T-helper 2 cell treated with Interferon-gamma antibody and Interleukin-4, amounts not matched to agents 100 ng/mL and 5 ng/mL, for 36 hours (primary cell): ENCODE results near the gene REN. TPM values are rescaled to one million over a fixed set of nuclear protein-coding genes. Genes with fewer than 3 reads are reported as not detected.

Experiments used
- intact Hi-C: fragments of 100-400 bp; cut with micrococcal nuclease; formaldehyde crosslinking; loops from one replicate; pipeline ENCODE4 v1.15.1; 2023
- total RNA-seq: library from RNA; stranded (reverse); gene quantifications from 2 replicates; pipeline ENCODE4 v1.2.3, GENCODE V29; 2022

The REN gene
- total RNA-seq, 1 donor from 2014 or later = not detected

DNA sequence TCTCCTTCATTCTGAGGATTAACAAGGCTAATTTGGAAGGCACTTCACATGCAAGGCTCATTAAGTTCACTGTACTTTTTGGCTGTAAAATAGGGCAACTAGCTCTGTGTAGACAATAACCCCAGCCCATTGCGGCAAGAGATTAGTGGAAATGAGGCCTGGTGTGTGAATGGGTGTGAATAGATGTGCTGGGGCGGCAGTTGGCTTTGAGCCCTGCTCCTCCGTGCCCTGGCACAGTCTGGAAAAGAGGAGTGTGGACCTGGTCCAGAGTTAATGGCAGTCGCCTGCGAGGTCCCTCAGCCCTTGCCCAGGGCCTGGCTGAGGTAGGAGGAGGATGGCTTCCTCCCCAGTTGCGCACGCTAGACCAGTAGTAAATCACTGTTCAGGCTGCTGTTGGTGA lies 25.3 kb upstream of the REN start:
- intact Hi-C loops = no loop called here

DNA sequence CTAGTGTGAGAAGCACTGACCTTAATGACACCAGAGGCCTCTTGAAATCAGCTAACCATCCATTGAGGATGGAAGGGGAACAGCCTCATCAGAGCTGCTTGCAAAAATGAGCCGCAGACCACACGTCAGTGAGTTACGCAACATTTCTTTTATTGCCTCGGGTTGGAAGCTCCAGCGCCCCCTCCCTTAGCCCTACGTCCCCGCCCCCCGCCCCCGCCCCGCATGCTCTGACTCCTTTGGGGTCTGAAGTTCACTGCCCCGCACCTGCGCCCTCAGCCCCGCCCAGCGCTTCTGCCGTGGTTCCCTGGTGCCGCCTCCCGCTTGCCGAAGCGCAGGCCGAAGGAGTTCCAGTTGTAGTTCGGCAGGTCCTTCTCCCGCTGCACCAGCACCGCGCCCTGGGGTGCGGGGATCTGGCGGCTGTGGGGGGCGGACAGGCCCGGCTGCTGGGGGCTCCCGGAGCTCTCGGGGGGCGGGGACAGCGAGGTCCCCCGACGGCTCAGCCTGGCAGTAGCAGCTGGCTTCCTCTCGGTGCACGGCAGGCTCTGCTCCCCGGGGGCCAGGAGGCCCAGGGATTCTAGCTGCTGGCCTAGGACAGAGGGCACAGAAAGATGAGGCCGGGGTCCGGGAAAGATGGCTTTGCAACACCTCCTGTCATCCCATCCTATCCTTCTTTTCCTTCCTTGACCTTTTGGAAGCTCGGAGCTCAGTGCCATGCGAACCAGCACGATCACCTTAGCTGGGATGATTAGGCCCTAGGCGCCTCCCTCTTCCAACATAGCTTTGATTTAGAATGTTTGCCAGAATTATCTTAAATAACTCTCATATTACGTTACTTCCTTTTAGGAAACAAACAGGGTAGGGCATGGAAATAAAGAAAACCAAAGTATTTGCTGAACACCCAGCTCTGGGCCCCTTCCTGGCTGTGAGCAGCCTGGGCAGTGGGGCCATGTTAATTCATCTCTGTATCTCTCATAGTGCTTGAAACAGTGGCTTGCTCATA lies 24.4 kb upstream of the REN start:
- intact Hi-C loops = no loop called here

DNA sequence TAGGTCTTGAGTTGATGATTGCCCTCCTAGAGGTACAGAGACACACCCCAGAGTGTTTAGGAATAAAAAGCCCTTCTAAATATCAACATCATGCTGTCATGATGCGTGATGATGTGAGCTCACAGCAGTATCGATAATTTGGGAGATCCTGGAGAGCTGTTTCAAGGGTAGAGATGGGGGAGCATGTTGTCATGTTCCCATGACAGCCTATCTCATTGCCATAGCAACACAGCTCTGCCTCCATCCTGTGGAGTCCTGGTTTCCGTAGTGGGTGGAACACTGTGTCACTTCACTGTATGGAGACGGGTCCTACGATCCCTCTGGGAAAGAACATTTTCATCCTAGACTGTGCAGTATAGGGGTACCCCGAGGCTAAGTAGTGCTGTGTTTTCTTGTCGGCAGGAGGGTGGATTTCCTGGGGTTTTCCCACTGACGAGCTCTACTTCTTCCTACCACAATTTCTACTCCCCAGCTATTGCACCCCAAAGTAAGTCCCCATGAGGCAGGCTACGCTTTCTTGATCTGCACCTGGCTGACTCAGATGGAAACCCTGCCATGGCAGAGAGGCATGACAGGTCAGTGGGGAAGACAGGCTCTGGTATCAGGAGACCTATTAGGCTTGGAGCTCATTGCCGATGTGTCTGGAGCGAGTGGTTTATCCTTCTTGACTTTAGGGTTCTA lies 23.0 kb upstream of the REN start:
- intact Hi-C loops = no loop called here

DNA sequence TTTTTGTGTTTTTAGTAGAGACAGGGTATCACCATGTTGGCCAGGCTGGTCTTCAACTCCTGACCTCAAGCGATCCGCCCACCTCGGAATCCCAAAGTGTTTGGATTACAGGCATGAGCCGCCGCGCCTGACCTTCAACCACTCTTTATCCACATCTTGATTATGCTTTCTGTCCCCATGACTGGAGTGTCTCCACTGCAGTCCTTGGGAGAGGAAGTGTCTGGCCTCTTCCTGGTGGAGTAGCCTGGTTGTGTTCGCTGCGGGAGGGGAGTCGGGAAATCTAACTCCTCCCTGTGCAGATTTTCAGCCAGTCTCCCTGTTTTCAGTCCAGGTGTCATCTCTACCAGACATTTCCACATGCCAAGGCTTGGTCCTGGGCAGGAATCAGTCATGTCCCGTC lies 20.5 kb upstream of the REN start:
- intact Hi-C loops = no loop called here

DNA sequence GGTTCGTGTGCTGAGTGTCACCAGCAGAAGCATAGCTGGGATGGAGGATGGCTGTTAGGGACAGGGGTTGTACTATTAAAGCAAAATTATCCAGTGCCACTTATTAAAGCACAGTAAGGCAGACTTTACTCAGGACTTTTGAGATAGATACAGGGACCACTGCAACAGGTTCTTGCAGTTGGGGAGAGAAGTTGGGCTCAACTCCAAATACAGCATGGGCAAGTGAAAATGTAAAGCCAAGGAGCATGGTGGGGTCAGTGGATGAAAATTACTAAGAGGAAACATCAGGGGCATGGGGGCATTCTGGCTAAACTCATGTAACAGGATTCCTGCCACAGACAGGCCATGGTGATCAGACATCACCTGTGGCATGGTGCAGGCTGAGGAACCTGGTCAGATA lies 15.0 kb upstream of the REN start:
- intact Hi-C loops = no loop called here

DNA sequence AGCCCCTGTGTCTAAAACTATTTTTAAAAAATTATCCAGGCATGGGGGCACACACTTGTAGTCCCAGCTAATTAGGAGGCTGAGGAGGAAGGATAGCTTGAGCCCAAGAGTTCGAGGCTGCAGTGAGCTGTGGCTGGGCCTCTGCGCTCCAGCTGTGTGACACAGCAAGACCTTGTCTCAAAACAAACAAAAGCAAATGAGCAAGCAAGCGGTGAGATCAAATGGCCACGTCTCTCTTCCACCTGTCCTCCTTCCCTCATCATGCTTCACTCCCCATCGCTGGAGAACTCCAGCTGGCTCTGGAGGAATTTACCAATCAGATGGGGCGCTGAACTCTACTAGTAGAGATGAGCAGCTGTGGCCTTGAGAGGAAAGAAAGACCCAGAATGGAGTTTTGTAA lies 14.0 kb upstream of the REN start:
- intact Hi-C loops = no loop called here

DNA sequence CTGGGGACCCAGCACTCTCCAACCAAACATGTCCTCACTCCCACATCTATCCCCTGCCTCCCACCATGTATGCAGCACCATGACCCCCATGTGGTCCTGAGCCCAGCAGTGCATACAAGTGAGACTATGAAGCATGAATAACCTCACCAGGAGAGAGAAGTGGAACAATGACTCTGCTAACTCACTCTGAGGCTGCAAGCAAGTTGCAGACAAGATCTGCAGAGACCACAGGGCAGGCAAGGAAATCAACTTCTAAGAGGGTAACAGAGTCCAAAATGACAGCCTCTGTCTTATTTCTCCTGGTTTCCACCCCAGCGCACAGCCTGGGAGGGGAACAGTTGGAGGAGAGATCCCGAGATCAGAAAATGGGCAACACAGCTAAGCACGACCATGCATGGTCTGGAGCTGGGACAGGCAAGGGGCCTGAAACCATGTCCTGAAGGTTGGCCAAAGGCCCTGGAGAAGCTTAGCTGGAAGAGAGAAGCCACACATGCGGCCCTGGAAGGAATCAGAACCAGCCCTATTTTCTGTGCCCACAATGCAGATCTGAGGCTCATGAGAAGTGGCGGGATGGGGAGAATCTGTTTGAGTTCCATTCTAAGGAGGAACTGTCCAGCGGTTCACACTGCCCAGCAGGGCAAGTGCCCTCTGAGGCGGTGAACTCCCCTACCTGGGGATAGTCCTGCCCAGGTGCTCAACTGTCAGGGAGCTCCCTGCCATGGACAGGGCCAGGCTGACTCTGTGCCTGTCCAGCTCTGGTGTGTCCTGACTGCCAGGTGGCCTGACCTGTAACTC lies 12.5 kb upstream of the REN start:
- intact Hi-C loops = no loop called here

DNA sequence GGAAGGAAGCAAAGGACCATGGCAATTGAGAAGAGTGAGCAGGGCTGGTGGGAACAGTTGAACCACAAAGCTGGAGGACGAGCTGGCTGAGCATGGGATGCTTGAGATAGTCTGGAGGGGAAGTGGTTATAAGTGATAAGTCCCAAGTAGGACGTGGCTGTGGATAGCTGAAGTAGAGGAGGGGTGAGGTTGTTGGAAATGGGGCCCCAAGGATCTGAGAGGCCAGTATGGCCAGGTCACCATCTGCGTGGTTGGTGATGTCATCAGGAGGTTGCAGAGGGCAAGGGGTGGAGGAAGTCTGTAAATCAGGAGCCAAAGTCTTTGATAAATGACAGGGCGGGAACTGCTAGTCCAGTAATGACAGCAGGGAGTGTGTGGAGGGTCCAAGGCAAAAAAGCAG lies 11.0 kb upstream of the REN start:
- intact Hi-C loops = no loop called here

DNA sequence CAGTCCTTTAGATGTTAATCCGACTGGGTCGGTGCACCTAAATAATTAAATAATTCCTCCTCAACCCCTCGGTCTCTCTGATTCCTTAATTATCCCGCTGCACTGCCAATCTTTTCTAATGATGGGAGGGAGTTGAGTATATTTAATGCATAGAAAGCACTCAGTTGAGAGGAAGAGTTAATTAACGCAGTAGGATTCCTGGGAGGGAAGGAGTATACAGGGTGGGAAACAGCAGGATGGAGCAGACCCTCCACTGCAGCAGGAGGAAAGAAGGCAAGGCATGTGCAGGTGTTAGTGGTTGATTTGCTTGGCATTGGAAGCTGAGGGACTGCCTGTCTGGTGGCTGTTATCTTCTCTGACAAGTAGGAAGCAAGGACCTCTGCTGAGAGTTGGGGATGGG lies 9.9 kb upstream of the REN start:
- intact Hi-C loops = no loop called here

DNA sequence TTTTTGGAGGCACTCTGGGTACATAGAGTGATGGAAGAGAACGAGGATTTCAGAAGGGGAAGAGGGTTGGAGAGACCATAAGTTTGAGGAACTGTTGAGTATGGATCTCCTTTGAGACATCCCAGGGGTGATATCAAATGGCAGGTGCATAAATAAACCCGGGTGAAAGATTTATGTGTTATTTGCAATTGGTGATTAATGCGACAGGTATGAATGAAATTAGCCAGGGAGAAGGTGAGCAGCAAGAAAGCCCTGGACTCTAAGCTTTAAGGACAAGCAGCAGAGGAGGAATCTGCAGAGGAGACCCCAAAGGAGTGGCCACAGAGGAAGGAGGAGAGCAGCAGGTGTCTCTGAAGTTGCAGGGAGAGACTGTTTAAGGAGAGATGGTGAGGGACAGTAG lies 8.8 kb upstream of the REN start:
- intact Hi-C loops = no loop called here

DNA sequence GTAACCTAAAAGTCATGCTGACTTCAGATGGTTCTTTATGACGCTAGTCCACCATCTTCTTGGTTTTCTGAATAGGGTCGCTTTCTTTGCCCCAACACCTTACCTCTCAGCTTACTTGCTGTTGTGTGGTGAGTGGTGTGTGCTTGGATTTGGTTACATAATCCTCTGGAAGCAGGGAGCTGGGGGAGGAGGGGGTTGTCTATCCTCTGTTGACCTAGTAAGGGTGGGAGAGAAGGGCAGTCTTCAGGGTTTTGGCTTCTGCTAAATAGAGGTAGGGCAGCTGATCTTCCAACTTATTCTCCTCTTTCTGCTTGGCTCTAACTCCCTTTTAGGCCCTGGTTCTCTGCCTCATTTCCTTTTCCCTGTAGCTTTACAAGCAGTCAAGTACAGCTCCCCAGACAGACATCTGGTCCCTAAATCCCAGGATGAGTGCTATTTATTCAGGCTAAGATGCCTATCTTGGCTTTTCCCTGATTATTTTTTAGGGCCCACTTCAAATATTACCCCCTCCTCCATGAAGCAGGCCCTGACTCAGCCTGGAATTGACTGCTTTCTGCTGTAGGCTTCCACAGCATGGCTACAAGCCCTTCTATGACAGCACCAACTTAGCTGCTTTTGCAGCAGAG lies 6.4 kb upstream of the REN start:
- intact Hi-C loops = no loop called here

DNA sequence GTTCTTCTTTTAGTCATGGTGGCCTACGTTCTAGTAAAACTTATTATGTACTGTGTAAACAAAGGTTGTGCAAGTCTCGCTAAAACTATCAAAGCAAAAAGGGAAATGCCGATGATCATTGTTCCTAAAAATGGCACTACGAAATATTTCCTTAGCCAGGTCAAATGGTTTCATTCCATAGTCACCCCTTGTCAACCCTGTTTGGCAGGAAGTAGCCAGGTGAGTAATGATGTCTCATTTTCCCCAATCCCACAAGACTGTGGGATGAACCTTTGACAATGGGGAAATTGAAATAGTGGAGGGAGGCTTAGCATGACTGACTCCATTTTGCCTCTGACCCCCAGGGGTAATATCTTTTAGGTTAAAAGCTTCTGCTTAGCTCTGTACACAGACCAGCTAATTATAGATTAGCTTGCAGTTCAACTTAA lies 5.6 kb upstream of the REN start:
- intact Hi-C loops = no loop called here

DNA sequence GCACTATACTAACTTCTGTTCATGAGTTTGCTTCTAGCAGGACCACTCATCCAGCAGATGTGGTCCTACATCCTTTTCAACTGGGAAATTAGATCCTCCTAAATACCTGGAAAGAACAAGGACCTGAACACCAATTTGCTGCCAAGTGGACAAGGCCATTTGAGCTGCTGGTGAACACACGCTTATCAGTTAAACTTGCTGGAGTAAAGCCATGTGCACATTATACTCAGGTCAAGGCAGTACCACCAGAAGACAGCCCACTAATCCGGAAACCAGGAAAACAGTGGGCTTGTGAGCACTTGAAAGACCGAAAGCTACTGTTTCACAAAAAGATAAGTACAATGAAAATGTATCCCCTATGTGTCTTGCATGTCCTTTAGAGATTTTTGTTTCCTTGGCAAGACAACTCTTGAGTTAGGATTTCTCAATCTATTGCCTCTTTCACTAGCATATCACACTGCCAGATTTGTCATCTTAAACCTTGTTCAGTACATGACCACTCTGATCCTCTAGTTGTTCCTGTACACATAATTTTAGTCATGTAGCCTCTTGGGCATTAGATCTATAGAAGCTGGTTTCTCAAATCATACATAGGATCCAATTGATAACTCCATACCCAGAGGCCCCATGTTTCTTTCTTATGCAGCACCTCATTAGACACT lies 4.5 kb upstream of the REN start:
- intact Hi-C loops = no loop called here

DNA sequence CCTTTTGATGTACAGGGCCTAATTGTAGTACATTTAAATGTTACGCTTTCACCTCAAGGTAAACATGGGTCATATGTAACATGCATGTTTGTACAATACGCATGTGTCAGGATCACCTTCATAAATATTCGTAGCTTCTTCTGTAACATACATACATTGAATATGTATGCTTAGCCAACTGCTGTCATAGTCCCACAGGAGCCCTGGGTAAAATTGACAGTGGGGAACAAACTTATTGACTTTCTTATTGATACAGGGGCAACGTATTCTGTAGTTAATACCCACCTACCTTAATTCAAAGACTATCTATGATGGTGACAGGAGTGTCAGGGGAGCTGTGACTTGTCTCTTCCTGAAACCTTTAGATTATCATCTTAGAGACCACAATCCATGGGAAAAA lies 3.7 kb upstream of the REN start:
- intact Hi-C loops = no loop called here

DNA sequence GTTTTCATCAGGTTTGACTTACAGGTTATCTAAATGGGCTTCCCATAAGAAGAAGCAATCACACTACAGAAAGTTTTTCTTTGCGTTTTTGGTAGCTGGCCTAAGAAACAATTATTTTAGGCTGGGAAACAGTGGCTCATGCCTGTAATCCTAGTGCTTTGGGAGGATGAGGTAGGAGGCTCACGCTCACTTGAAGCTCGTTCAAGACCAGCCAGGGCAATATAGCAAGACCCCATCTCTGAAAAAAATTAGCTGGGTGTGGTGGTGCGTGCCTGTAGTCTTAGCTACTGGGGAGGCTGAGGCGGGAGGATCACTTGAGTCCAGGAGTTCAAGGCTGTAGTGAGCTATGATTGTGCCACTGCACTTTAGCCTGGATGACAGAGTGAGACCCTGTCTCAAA lies 1.6 kb upstream of the REN start:
- intact Hi-C loops = no loop called here

DNA sequence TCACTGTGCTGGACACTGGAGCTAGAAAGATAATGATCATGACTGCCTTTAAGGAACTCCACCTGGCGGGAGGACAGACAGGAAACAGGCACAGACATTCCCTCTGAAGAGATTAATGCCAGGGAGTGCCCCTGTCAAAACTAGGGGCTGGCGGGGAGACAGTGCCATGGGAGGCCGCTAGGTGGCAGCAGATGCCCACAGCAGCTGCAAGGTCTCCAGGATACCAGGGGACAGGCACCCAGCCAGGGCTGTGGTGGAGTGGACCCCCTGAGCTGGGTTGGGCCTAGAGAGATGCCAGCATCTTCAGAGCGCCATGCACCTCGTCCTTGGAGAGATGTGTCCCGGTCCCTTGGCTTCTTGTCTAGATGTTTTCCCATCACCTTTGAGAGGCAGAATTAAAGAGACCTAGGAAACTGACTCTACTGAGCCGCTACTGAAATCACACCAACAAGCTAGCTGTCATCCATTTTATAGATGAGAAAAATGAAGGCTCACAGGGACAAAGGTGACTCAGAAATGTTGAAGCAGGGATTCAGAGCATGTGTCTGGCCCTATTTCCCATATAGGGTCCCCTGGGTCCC lies 3.6 kb downstream of the REN start:
- intact Hi-C loops = loop anchor here (1.0 to 2.0 kb wide), 4 partner anchors 45 to 341 kb away; no protein-coding TSS in a partner anchor

DNA sequence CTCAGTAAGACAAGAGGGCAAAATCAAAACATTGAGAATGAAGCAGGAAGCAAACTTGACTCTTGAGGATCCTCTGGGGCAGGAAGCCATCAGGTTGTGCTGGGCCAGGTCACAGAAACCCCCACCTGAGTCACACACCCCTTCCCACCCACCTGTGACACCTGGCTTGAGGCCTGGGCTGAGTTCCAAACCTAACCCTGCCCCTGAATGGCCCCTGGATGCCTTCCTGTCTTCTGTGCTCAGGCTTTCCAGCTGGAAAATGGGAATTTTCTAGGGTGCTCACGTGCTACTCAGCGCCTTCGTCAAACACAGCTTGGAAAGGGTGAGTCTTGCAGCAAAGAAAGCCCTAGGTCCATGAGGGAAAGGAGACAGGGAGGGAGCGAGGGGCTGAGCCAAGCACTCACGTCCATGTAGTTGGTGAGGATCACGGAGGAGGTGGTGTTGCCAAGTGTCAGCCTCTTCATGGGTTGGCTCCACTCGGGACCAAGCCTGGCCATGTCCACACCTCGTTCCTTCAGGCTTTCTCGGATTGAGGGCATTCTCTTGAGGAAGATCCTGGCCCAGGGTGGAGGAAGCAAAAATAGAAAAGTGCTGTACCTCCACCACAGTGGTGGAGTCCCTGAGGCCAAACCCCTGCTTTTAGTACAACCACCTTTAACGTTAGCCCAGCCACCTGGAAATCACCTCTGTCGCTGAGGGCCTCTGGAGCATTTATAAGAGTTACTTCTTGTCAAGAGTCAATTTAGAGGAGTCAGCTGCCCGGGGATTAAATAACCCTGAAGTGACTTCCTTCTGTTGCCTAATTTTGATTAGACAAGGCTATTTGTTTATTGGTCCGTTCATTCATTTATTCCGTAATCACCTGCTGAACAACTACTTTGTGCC lies 4.3 kb downstream of the REN start:
- intact Hi-C loops = loop anchor here (1.0 to 2.0 kb wide), 4 partner anchors 45 to 341 kb away; no protein-coding TSS in a partner anchor

DNA sequence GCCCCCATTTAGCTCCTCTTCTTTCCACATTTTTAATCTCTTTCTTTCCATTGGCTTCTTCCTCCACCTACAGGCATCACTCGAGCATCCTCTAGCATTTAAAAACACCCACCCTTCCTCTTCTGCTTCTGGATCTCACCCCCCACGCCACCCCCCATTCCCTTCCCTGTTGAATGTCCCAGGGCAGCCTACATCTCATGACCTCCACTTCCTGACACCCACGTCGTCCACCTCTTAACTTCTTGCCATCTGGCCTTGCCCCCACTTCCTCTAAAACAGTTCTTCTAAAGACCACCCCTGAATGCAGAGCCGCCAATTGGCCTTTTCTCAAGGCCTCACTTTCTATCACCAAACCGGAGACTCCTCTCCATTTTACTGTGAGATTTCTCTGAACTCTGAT lies 8.2 kb downstream of the REN start:
- intact Hi-C loops = no loop called here

DNA sequence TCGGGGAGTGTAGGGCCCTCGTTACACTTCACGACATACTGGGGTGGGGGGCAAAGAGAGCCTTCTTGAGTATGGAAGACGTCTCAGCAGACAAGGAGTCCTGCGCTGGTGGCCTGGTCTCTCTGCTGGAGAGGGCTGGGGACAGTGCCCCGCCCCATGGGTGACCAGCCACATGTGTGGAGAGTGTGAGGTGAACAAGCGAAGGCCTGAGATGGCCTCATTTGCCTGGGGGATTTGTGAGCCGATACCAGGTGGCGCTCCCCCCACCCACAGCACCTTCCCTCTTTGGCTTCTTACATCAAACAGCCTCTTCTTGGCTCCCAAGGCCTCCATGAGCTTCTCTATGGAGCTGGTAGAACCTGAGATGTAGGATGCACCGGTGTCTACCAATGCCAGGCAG lies 10.3 kb downstream of the REN start:
- intact Hi-C loops = no loop called here
